MM.1S (cell line): ENCODE data around the gene GOLPH3.

Experiments used
- CTCF ChIP-seq: fragments of 300-600 bp; sonication (generic); IDR thresholded peaks from 2 replicates; pipeline ENCODE4 v1.5.1; 2016; ENCODE audit warnings: antibody characterized with exemption, low read length, mixed read lengths
- EZH2 ChIP-seq: fragments of 300-600 bp; sonication (generic); optimal IDR thresholded peaks from 2 replicates; pipeline ENCODE3; 2017; ENCODE audit warnings: low read depth, mild to moderate bottlenecking, antibody characterized with exemption, low read length, mixed read lengths

GRCh38 chr5:32107291-32107690 is 66.8 kb downstream of the GOLPH3 start:
- no peak for TF ChIP-seq CTCF
- no peak for TF ChIP-seq EZH2
